DMS 273 treated with DMSO at 0.1 percent for 48 hours (cell line): ENCODE data around the gene LRRC46.

Experiments
- DNase-seq: peaks from one replicate; lab custom pipeline; 2025; lab: John Stamatoyannopoulos, UW

LRRC46 gene

DNA sequence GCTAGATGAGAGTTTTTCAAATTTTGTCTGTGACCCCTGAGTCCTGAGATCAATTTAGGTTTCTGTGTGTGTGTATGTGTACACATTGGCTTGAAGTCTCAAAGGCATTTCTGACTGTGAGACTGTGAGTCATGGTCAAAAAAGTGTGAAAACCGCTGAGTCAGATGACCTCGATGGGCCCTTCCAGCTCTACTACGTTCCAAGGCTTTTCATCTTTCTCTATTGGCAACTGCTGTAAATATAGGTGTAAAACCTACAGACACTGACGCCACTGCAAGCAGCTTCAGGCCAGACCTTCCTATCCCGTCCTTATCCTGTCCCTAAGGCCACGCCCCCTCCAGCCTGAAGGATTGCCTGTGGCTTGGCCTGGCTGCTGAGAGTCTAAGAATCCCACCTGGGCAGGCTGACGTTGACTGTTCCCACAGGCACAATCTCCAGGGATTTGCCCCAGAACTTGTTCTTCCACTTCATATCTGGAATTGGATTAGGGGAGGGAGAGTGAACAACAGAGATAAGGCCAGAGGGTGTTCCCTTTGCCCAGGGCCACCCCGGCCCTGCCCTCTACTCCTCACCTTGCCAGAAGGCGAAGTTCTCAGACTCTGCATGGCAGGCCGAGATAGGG is 21.2 kb upstream of the LRRC46 start:
- DNase-seq, result no peak

DNA sequence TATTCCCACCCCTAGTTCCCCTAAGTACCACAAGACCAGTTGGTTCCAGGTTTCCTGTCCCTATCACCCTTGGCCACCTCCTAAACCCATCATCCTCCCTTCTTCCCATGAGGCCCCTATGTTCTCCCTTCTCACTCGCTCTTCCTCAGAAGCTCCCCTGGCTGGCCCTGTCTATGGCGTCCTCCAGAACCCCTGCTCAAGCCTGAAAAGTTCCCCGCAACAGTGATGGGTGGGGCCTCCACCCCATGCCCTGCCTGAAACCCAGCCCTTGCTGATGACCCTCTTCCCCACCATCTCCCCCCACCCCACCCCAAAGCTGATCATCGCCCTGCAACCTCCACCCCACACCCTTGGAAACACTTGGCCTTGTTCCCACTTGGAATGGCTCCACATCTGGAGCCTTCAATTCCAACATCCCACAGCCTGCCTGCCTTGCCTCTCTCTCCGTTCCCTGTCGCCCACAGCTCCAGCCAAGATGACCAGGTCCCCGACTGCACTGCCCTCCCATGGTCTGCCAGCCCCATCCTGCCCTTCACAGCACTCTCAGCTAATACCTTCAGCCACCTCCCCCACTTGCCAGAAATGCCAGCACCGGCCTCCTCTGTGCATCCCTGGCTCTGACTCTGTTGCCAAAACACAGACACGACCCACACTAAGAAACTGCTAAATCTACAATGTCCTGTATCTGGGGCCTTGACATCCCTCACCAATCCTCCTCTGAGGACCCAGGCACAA is 20.4 kb upstream of the LRRC46 start:
- DNase-seq, result no peak

DNA sequence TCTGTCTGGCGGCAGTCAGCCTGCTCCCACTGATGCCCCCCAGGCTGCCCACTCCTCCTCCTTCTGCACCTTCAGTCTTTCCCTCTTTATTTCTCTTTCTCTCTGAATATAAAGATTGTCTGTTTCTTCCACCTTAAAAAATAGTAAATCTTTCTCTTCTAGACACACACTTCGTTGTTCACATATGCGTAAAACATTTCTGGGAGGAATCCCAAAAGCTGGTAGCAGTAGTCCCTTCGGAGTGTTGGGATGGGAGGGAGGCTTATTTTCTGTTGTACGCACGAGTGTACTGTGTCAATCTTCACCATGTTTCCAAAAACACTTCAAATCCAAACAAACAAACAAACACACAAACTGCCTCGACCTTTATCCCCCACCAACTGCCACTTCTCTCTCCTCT is 19.8 kb upstream of the LRRC46 start:
- no peak for DNase-seq

DNA sequence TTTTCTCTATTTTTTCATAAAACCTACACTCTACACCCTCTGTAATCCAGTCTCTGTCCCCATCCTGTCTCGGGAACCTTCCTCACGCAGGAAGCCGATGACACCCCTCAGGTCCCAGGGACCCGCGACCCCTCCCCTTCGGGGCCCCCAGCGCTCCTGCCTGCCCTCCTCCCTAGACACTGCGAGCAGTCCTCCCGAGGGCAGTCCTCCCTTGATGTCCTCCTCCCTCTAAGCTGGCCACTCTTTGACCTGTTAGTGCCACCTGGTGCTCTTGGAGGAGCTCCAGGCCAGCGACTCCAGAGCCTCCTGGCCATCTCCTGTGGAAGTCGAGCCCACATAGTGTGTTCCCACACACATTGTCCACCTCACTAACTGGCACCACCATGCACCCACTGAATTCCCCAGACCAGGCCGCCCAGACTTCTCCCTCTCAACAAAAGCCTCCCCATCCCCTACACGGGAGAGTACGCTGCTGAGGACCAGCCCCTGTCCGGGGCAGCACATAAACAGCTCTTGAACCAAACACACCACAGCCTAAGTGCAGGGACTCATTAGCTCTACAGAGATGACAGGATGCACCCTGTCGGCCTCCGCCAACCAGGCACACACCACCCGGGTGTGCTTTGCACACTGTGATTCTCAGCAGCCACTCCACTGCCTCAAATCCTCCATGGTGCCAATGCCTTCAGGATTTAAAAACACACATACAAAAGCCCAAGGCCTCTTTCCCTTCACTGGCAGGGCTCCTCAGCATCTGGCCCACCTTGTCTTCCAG is 19.1 kb upstream of the LRRC46 start:
- no peak for DNase-seq

DNA sequence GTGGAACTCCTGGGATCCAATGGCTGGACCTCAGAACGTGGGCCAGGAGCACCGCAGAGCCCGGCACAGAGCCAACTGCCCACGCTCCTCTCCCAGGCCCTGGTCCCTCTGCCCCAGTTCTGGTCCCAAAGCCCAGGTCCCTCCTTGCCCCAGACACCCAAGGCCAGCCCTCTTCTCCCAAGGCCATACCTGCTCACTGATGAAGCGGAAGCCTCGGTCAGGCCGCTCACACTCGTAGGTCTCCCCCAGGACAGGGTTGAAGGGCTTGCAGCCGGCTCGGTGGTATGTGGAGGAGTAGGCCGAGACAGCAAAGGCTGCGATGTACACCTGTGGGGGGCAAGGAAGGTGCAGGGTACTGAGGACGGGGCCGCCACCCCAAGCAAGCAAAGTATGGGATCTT is 18.4 kb upstream of the LRRC46 start:
- DNase-seq, result no peak

DNA sequence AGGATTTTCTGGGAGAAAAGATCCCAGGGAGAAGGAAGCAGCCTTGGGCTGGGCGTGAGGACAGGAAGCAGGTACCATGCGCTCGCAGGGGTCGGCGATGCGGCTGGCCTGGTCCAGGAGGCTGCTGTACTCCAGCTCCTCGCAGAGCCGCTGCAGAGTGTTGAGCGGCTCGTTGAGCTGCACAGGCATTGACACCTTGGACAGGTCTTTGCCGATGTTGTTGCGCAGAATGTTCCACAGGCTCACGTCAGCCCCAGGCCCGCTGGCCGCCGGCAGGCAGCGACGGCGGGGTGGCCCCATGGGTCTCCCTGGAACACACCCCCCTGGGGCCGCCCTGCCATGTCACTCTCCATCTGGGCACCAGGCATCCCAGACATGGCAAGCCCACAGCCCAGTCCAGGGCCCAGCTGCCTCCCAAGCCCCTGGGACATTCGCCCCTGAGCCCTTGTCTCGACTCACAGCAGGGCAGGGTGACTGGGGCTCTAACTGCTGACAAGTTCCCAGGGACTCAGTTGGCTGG is 17.9 kb upstream of the LRRC46 start:
- DNase-seq, result no peak

DNA sequence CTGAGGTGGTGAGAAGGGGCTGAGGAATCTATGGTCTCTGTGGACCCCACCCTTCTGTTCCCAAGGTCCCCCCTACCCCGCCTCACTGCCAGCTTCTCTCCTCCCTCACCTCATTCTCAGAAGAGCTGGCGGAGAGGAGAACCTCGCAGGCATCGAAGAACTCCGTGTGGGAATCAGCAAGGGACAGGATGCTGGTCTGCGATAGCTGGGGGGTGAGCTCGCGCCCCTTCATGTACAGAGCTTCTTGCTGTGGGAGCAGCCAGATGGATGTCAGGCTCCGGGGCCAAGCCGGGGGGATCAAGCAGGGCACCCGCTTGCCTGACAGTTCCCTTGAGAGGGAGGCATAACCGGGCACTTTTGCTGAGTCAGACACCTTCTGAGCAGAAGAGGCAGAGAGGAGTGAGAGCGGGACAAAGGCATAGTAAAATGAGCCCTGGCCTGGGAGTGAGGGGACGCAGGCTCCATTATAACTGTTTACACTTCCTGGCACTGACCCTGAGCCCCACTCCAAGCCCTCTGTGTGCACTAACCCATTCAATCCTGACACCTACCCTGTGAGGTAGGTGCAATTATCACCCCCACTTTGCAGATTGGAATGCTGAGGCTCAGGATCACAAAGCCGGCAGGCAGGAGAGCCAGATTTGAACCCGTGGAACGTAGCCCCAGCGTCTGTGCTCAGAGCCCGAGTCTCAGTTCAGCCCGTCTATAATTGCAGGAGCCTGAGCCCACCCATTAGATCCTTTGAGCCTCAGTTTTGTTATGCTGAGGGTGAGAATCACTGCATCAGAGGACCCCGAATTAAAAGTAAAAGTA is 16.2 kb upstream of the LRRC46 start:
- DNase-seq, result no peak

DNA sequence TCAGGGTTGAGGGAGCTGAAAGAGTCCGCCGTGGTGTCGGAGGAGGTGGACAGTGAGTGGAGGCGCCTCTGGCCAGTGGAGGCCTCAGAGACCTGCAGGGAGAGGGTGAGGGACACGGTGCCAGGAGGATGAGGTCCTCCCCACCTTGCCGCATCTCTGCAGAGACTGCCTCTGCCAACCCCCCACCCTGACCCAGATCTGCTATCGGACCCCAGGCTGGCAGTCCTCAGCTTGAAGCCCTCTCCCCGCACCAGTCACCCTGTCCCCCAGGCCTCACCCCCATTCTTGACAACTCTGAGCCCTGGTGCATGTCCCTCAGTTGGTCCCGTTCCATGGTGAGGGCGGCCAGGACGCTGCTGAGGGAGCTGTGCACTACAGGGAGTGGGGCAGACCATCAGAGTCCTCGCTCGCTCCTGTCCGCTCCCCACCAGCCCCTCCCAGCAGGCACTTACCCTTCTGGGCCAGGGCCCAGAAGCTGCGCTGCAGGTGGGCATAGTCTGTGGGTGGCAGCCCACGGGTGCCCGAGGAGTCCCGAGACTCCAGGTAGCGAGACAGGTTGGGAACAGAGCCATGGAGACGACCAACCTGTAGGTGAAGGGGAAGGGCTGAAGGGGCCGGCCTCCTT is 15.2 kb upstream of the LRRC46 start:
- no peak for DNase-seq

DNA sequence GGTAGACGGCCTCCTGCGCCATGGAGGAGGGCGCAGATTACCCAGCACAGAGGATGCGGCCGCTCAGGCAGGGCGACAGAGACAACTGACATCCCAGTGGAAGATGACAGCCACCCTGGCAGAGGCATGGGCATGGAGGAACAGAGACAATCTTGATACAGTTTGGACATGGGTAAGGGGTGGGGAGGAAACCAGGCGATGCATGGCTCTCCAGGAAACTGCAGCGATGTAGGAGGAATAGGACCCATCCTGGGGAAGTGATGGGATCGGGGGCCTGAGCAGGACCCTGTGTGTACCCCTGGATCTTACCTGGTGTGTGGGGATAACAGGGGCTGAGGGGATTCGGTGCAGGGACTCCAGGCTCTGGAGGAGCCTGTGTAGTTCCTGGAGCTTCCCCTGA is 14.5 kb upstream of the LRRC46 start:
- no peak for DNase-seq

DNA sequence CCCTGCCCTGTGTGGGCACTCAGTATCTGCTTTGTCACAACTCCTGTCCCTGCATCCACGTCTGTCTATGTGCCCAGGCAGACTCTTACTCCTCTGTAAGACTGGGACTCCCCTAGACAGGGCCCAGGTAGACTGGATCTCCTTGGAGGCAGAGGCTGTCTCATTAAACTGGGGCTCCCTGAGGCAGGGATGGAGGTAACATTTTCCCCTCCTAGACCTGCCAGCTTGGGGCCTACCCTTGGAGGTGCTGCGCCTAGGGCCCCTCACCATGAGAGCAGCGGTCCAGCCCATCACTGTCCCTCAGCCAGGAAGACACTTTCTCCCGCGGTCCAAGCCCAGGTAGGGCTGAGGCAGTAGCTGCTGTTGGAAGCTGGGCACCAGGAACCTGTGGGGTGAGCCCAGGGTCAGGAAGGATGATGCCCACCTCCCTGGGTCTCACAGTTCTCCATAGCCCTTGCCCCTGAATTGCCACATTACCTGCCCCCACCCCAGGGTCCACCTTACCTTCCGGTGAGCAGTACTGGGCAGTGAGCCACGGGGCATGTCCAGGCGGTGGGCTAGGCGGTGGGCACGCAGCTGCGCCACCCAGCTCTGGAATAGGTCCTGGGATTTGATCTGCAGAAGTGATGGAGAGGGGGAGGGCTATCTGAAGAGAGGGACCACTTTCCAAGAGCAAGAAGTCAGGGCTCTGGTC is 13.3 kb upstream of the LRRC46 start:
- no peak for DNase-seq

DNA sequence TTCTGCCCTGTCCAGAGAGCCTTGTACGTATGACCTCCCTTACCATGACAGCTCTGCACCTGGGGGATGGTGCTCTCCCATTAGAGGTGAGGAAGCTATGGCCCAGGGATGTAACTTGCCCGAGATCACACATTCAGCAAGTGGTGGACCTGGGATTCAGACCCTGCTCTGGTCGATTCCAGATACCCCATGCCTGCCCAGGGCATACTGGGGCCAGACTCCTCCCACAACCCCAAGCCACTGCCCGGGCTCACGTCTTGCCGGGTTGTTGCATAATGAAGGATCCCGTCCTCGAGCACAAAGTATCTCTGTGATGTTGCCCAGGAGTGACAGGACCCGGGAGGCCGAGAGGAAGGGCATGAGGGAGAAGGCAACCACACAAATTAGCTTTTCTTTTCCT is 12.0 kb upstream of the LRRC46 start:
- DNase-seq, result no peak

DNA sequence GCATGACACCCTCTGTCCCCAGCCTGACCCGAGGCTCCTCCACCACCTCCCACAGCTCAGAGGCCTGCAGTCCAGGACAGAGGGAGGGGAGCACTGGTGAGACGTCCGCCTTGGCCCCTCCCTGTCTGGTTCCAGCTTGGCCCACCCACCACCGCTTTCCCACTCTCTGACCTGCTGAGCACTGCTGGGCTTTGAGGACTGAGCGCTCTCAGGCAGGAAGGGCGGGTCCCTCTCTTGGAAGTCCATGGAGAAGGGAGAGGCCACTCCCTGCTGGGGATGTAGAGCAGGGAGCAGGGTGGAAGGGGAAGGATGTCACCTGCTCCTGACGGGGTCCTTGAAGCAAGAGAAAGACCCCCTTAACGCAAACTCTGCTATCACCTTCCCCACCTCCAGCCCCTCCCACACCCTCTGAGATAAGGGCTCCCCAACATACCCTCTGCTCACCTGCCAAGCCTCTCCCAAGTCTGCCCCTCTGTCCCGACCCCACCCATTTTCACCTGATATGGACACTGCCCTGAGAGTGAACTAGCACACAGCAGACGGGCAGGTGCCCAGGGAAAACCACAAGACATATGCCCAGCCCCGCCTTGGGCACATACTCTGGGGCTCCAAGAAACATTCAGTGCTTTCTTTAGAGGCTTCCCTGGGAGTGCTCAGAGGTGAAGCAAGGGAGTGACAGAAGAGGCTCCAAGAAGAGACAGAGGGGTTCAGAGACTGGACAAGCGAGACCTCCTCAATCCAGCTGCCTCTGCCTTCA is 11.3 kb upstream of the LRRC46 start:
- DNase-seq, result no peak

DNA sequence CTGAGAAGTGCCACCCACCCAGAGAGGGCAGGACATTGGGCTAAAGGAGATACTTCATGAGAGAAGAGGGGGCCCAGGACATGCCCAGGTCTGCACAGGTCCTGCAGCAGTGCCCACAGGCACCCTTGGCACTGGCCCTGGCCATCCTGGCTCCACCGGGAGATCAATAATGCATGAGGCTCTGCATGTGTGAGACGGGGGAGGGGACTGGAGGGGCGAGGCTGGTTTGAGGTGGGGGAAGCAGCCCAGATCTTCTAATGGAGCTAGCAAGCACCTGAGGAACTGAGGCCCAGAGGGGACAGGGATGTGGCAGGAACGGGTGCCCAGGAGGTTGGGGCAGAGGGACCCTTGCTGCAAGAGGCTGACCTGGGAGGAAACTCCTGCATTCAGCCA is 10.4 kb upstream of the LRRC46 start:
- no peak for DNase-seq

DNA sequence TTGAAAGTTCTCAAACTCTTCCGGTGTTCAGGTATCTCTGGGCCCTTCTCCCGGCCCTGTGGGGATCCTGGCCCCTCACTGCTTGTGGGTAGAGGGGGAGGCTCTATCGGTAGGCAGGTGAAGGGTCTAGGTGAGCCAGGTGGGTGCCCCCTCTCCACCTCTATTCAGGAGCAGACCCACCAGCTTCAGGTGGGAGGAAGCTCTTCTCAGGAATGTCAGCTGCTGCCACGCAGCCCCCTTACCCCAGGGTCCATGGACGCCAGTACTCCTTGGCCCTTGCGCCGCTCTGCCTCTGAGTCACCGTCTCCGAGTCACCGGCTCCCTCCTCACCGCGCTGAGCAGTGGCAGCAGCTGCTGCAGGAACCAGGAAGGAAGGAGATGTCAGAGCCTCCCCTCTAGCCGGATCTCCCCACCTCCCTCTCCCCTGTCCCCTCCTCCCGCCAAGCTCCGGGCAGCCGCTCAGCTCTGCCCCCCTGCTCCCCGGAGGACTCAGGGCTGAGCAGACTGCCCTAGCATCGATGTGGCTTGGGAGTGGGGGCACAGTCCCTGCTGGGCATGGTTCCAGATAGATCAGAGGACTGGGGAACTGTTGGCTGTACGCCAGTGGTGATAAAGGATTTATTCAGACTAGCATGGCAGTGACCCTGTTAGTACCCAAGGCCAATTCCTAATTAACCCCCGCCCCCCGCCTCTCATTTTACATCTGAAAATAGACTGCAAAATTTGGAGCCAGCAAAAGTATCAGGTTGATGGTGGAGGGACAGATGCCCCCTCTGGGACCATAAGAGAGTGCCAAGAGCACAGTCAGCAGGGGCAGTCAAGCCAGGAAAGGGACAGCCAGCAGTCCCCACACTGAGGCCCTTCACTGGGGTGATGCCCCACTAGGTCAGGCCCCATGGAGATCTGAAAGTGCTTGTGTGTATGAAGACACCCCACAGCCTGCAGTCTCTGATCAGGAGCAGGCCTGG is 9.8 kb upstream of the LRRC46 start, which contains the start of gene OSBPL7:
Gene OSBPL7 (minus strand): TSS at position 371 of the 968 bp plus-strand sequence. CDS start 1,516 bp downstream, outside the sequence.
- peak; percentile 65 for DNase-seq

DNA sequence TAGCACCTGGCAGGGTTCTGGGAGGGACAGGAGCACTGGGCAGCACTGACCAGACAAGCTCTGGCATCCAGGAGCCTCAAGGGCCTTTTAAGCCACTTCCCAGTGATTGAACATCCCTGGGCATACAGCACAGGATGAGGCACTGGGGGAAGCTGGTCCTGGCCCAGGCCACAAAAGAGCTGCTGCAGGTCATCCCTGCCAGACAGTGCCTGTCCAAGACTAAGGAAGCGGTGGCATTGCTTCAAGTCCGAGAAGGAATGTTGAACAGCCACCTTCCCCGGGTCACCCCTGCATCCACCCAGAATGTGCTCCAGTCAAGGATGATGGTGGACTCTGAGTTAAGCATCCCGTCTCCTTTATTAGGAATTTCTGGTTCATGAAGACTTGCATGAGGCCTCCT is 8.7 kb upstream of the LRRC46 start:
- DNase-seq, result no peak

DNA sequence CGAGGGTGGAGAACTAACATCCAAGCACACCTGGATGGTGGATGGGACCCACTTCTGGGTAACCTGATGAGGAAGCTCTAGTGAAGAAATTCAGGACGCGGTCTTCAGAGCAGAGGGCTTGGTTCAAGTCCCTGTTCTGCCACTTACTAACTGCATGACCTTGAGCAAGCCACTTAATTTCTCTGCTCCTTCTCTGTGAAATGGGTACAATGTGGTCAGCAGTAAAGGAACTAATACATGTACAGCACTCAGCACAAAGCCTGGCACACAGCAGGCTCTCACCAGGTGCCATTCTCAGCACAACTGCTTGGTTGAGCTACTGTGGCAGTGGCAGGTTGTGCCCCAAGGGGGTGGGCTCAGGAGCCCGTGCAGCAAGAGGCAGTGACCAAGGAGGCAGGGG is 8.0 kb upstream of the LRRC46 start:
- no peak for DNase-seq

DNA sequence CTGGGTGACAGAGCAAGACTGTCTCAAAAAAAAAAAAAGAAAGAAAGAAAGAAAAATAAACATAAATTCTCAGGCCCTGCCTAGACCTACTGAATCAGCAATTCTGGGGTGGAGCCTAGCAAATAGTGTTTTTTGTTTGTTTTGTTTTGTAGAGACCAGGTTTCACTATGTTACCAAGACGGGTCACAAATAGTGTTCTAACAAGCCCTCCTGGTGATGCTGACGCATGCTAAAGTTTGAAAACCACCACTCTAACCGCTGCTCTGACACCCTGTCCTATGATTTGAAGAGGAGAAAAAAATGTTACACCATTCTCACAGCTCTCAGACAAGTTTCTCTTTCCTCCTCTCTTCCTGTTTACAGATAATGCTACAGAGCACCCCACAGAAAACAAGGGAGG is 1.6 kb upstream of the LRRC46 start:
- DNase-seq, result no peak

DNA sequence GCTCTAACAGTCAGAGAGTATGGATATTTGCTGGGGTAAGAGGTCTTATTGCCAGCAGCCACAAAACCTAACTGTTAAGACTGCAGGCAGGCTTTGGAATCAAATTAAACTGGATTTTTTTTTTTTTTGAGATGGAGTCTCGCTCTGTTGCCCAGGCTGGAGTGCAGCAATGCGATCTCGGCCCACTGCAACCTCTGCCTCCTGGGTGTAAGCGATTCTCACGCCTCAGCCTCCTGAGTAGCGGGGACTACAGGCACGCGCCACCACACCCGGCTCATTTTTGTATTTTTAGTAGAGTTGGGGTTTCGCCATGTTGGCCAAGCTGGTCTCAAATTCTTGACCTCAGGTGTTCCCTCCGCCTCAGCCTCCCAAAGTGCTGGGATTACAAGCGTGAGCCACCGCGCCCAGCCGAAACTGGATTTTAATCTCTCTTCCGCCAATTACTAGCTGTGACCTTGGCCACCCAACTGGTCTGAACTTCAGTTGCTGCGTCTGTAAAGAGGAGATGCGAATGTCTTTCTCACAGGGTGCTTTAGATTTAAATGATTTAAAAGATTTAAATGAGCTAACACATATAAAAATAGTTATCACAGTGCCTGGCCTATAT is 971 bp upstream of the LRRC46 start:
- no peak for DNase-seq

DNA sequence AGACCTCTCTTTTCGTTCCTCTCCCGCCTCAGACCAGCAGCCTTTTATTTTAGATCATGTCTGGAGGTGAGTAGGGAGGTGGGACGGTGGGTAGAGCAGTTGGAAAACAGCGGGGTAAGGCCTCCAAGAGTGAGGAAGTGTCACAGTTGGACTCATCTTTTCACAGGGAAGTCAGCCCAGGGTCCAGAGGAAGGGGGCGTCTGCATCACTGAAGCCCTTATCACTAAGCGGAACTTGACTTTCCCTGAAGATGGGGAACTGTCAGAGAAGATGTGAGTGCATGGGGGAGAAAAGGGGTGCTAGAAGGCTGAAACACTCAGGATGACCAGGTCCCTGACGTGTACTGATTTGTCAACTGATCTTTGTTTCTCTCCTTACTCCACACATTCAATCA is 461 bp downstream of the LRRC46 start:
- DNase-seq, result no peak
